ENCODE measurements around the gene RPUSD4.

DNA sequence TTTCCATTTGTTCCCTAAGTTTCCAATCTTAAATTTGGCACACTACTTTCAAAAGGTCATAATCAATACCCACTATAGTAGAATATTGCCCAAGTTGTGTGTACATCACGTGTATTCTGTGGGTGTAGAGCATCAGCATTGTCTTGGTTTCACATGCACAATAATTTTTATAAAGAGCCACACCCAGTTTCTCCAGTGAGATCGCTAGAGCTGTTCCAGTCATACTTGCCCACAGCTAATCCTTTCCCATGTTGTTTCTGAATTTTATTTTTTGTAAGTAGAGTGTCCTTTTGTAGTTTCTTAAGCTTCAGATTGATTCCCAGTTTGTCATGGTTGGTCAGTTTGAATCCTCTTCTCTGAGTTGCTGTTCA lies 13.8 kb upstream of the RPUSD4 start:
- TF ChIP-seq, protein P1, sequence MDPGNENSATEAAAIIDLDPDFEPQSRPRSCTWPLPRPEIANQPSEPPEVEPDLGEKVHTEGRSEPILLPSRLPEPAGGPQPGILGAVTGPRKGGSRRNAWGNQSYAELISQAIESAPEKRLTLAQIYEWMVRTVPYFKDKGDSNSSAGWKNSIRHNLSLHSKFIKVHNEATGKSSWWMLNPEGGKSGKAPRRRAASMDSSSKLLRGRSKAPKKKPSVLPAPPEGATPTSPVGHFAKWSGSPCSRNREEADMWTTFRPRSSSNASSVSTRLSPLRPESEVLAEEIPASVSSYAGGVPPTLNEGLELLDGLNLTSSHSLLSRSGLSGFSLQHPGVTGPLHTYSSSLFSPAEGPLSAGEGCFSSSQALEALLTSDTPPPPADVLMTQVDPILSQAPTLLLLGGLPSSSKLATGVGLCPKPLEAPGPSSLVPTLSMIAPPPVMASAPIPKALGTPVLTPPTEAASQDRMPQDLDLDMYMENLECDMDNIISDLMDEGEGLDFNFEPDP (CRISPR knock-in tag; IDR thresholded peaks at IDR 0.05) = no peak
- TF ChIP-seq ZFP30 (CRISPR knock-in tag; IDR thresholded peaks at IDR 0.05; ENCODE audit: borderline replicate concordance) (no peak), GATAD2B (IDR thresholded peaks at IDR 0.05; ENCODE audit: borderline replicate concordance) (no peak), POLR2A (conservative IDR thresholded peaks at IDR 0.05) (no peak), SMARCA4 (IDR thresholded peaks at IDR 0.05) (no peak), ZSCAN29 (IDR thresholded peaks at IDR 0.05) (no peak), ATF1 (CRISPR knock-in tag; IDR thresholded peaks at IDR 0.05) (no peak), ATF1 (tag; IDR thresholded peaks at IDR 0.05) (no peak), NFE2L1 (tag; IDR thresholded peaks at IDR 0.05; ENCODE audit: borderline replicate concordance, low read depth) (no peak), ZNF24 (IDR thresholded peaks at IDR 0.05) (no peak), GABPA (tag; conservative IDR thresholded peaks at IDR 0.05; ENCODE audit: low read depth) (no peak), ZNF274 (IDR thresholded peaks at IDR 0.05; ENCODE audit: borderline replicate concordance, low read depth, low read length) (no peak), TBP (optimal IDR thresholded peaks at IDR 0.05; ENCODE audit: low read depth, low read length) (no peak)
- TF ChIP-seq, protein P2, sequence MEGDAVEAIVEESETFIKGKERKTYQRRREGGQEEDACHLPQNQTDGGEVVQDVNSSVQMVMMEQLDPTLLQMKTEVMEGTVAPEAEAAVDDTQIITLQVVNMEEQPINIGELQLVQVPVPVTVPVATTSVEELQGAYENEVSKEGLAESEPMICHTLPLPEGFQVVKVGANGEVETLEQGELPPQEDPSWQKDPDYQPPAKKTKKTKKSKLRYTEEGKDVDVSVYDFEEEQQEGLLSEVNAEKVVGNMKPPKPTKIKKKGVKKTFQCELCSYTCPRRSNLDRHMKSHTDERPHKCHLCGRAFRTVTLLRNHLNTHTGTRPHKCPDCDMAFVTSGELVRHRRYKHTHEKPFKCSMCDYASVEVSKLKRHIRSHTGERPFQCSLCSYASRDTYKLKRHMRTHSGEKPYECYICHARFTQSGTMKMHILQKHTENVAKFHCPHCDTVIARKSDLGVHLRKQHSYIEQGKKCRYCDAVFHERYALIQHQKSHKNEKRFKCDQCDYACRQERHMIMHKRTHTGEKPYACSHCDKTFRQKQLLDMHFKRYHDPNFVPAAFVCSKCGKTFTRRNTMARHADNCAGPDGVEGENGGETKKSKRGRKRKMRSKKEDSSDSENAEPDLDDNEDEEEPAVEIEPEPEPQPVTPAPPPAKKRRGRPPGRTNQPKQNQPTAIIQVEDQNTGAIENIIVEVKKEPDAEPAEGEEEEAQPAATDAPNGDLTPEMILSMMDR (IDR thresholded peaks at IDR 0.05 in 2 of 3, conservative IDR thresholded peaks at IDR 0.05 in 1 of 3; ENCODE audit: insufficient read depth in 2 of 3, low read depth in 1 of 3, low read length in 3 of 3) = no peak

Data from K562 (cell line).